GM18505 (cell line): ENCODE data around the gene HOXA5.

Experiments used
- ATAC-seq: cut with Tn5 transposase; IDR thresholded peaks from one replicate; pipeline ENCODE4 v1.9.1; 2021; ENCODE audit not compliant: unreplicated experiment
- POLR2A ChIP-seq: IDR thresholded peaks from 4 replicates; pipeline ENCODE4 v1.6.1; 2011; ENCODE audit warnings: borderline replicate concordance; ENCODE audit not compliant: insufficient read depth, insufficient read length; ENCODE audit errors: extremely low read depth

The HOXA5 gene

DNA sequence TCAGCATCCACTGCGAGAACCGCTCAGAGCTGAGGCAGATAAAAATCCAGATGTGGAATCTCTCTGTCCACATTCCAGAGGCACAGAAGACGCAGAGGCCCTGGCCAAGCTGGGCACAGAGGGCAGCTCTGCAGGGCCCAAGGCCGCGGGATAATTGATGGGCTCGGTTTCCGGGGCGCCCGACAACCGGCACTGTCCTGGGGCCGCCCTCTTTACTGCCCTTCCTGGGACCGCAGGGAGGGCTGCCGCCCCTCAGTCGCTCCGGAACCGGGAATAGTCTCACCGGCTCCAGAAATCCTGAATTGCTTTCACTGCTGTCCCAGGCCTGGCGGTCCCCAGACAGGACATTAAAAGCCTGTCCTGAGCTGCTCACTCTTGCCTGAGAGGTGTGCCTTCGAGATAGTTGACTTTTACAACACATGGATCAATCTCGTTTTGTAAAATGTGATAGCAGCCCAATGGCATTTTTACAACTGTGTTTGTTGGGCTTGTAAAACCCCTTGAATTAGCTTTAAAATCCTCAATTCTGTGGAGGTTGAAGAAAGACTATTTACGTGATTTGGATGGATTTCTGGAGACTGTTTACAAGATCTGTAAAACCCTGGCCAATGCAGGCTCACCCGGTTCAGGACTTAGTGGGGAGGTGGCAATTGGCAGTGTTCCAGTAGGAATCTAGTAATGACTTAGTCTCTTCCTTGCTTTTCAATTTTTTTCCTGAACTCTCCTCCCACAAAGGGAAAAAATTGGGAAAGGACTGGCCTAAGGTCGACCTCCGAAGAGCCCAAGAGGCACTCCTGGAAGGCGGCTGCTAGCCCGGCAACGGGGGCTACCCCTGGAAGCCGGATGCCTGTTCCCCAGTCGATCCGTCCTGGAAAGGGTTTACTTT is 5.5 kb upstream of the HOXA5 start:
- no peak for ATAC-seq
- no peak for TF ChIP-seq POLR2A

DNA sequence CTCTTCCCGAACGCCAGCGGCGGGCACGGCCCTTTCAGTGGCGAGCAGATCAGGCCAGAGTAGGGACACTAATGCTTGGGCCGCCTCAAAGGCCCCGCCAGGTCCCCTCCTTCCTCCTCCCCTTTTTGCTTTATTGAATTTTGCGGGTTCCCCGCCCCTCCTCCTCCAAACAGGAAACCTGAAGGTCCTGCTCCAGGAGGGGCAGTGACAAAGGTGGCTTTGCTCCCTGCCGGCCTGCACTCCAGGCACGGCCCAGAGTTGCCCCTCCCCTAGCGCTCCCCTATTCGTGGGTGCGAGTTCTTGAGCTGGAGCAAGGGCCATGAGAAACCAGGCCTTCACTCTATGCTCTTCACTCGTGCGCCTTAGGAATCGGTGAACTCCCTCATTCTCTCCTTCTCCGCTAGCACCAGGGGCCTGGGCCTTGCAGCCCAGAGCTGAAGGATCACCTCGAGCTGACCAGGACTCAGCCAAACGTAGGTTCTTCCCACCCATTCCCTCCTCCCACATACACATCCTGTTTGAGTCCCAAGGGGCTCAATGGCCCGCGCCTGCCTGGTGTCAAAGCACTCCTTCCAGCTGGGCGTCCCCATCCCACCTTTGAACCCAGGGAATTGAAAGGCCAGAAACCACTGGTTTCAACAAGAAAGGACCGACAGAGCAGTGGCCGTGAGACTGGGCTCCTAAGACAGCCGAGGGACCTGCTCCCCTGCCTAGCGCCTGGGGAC is 4.7 kb upstream of the HOXA5 start:
- no peak for ATAC-seq
- no peak for TF ChIP-seq POLR2A

DNA sequence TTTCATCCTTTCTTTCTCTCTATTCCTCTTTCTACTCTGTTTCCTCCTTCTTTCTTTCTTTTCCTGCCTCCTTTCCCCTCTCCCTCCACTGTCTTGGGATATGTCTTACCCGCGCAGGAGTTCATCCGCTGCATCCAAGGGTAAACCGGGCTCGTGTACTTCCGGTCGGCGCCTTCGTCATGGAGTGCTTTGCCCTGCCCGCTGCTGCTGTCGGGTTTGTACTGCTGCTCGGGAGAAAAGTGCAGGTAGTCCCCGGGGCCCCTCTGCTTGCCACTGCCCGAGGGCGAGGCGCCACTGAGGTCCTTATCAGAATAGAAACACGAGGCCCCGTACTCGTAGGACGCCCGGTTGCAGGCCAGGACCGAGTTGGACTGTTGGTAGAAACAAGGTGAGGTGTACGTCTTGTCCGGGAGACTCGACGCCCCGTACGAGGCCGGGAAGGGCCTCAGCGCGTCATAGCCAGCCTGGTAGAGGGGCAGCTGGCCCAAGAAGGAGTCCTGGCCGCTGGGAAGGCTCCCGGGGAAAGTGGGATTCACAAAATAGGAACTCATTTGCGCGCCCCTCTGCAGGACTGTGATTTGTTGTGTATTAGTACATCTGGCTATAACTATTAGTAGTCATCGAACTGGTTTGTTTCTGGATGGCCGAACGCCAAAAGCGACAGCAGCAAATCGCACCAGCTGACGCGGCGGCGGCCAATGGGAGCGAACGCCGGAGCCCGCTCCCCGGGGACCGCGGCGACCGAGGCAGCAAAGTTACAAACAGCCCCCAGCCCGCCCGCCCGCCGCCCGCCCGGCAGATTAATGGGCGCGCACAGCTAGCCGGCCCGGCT is 3.9 kb upstream of the HOXA5 start, which contains the start of gene HOXA6:
Gene HOXA6, minus strand, starts transcription at position 576 of the 832 bp plus-strand sequence. Its CDS starts 25 bp downstream, at position 551.
- ATAC-seq, result no peak

DNA sequence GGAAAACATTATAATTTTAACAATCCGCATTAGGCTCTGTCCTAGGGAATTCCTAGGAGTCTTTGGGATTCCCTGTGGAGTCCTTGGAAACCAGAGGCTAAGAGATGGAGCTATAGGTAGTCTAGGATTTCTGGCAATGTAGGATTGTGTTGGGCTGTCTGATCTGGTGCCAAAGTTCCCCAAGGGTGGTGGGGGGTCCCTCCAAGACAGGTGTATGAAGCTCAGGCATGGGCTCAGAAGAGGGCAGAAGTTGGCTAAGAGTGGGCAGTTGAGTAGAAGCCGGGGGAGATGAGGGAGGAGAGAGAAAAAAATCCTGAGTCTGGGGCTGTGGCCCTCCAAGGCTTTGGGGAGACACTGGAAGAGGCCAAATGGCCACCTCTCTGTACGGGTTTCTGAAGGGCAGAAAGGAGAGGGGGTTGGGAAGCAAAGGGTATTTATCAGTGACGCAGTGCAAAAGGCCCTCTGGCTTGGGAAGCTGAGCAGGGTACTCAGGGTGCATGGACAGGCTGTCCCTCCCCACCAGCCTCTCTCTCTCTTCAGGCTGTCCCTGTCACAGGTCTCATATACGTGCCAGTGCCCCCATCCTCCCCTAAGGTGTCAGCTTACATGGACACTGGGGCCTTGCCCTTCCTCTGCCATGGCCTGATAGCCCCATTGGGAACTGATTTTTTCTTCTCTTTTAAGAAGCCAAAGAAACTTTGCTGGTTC is 3.2 kb upstream of the HOXA5 start:
- no peak for TF ChIP-seq POLR2A
- no peak for ATAC-seq

More for the DNA sequence above, 3.9 kb upstream of the HOXA5 start, which contains the start of gene HOXA6:
- TF ChIP-seq POLR2A, result no peak

DNA sequence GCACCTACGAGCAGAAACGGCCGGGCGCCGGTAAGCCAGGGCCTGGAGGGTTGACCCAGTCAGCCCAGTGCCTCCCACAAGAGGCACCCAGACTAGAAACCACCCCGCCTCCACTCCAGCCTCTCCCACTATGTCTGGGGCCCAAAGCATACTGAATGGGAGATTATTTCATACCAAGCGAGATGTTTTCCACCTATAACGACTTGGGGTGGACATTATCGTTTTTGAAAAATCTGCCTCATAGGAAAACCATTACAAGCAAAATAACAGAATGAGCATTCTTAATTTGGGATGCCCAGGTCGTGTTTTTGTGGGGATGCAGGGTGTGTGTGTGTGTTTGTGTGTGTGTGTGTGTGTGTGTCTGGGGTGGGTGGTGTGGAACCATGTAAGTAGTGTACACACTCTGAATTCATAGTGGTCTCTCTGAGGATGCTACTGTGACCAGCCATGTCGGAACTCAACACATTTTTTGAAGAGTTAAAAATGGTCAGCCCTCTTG is 2.5 kb upstream of the HOXA5 start:
- no peak for ATAC-seq
- TF ChIP-seq POLR2A, result no peak

DNA sequence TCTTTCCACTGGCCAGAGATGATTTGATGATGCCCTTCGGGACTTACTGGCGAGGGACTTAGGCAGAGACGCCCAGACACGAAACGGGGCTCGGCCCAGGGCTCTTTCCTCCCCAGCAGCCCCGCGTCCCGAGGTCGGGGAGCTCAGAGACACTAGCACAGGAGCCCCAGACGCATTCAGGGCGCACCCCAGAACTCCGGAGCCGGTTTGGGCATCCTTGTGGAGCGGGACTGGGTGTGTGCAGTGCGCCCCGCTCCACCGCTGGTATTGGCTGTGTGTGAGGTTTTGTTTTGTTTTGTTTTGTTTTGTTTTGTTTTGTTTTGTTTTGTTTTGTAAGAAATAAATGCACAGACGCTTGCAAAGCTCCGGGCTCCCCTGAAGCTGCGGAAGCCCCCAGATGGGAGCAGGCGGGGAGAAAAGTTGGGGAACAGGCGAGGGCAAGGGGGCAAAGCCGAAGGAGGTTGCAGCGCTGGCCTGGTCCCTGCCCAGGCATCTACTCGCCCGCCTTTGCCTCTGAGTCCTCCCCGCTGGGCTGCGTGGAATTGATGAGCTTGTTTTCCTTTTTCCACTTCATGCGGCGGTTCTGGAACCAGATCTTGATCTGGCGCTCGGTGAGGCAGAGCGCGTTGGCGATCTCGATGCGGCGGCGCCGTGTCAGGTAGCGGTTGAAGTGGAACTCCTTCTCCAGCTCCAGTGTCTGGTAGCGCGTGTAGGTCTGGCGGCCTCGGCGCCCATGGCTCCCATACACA is 1.9 kb upstream of the HOXA5 start:
- no peak for TF ChIP-seq POLR2A
- ATAC-seq, result no peak

DNA sequence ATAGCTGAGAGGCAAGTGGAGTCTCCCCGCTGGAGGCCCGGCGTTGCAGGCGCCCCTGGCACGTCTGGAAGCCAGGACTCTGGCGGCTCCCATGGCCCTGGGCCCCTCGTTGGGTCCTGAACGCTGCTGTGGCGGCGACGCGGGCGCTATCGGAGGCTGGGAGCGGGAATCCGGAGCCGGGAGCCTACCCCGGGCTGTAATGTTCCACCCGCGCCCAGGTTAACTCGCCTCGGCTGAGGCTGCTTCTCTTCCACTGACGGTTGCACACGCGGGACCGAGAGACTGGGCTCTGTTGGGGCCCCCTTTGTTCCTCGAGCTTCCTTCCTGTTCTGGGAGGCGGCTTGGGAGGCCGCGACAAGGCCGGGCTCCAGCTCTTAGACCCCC is 1.3 kb upstream of the HOXA5 start:
- no peak for ATAC-seq

DNA sequence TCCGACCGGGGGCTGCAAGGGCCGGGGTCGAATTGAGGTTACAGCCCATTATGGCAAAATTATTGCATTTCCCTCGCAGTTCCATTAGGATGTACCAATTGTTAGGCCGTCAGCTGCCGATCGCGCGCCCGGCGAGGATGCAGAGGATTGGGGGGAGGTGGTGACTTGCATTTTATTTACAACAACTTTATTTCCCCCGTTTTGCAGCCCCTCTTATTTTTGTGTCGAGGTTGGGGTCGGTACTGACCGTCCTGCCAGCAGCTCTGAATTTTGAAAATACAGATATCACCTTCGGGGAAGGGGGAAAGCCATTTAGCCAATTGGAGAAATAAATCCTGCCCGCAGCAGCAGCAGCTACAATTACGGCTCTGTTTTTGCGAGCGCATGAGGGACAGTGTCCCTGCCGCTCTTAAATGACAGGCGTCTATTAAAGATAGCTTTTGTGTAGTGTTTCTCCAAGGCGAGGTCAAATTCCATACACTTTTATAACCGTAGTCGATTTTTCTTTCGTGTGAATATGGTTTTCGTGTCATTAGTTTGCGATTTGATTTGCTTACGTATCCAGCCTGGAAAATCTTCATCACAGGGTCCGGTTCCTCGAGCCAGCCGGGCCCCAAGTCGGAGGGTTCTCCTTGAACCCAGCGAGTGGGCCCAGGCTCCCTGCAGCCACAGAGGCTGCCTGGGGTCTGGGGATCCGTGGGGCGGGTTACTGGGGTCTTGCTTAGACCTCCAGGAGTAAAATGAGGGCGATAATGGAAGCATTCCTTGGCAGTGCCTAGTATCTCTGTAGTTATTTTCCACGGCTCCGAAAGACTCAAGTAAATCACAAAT is 684 bp upstream of the HOXA5 start:
- ATAC-seq, result no peak
- no peak for TF ChIP-seq POLR2A

More for the DNA sequence above, 1.3 kb upstream of the HOXA5 start:
- TF ChIP-seq POLR2A, result no peak

DNA sequence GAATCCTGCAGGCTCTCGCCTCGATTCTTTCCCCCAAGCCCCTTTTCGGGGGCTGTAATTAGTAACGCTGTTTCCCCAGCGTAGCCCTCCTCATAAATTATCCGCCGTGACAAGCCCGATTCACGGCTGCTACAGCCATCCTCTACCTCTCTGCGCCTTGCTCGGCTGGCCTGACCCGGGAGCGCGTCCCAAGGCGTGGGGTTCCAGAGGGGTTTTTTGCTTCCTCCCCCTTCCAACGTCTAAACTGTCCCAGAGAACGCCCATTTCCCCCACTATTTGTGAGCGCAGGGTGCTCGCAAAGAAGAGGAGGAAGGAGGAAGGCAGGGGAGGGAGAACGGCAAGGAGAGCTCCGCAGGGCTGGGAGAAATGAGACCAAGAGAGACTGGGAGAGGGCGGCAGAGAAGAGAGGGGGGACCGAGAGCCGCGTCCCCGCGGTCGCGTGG is 880 bp downstream of the HOXA5 start:
- ATAC-seq, result no peak
- no peak for TF ChIP-seq POLR2A

DNA sequence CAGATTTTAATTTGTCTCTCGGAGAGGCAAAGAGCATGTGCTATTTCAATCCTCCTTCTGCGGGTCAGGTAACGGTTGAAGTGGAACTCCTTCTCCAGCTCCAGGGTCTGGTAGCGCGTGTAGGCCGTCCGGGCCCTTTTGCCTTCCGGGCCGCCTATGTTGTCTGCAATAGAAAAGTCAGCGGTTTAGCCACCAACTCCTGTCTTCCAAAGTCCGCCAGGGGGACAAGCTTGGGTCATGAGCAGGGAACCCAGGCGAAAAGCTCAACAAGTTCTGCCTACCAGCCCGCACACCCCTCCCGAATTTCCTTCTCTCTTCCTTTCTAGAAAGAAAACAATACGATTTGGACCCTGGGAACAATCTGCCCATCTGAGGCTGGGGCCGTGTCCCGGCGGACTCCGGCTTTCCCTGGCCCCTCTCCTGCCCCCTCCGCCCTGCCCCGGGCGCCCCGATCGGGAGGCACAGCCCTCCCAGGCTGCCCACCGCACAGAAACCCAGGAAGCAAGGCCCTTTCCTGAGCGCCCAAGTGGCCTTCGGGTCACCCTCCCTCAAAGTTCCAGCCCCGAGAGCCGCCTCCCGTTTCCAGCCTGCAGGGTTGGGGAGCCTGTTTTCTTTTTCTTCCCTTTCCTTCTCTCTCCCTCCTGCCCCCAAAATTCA is 1.4 kb downstream of the HOXA5 start:
- TF ChIP-seq POLR2A, result no peak
- no peak for ATAC-seq
